ENCODE data around the gene LAMA1. TPM values are rescaled to one million over a fixed set of nuclear protein-coding genes. Genes with fewer than 3 reads are reported as not detected.

The LAMA1 gene
- total and polyA plus RNA-seq, 2 of the 8 experiments (the other 6 are each of a cell fraction or from before 2014, with no cell fraction given) = 30.4 to 48.7 TPM

DNA sequence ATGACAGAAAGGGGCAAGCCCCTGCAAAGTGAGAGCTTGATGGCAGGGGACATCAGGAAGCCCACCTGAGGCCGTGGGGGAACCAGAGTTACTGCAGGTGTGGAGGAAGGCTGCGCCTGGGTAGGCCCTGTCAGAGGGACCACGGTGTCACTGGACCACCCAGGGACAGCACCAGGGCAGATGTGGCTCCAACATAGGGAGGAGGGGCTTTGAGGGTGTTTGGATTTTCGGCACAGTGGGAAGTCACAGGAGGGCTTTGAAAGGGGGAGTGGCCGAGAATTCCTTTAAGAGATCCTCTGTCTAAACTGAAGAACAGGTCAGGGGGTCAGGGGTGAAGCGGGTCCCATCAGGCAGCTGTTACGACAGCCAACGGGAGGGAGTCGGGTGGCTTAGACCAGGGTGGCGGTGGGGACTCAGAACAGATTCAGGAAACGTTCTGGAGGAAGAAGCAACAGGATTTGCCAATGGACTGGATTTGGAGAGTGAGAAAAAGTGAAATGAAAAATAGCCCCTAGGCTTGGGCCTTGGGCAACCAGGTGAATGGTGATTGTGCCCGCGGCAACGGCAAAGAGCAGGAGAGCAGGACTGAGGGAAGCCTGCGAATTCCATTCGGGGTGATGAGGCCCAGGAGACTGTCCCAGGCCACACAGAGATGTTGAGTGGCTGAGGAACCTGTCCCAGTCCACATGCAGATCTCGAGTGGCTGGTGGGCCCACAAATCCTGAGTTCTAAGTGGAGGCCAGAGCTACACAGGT lies 166.1 kb downstream of the LAMA1 start:
- no peak overlapping the region for H3K14ac ChIP-seq (ENCODE audit: insufficient read length)
- H3K4ac ChIP-seq (replicated peaks; ENCODE audit: insufficient read length, low read depth, low read length) = no peak overlapping the region
- peaks cover 11 to 38% (median 19%) of the 10 kb centered on the region in 4 experiments for H3K36me3 ChIP-seq (ENCODE audit: control insufficient read depth in 2 of 4, insufficient read depth in 4 of 4, low read length in 3 of 4)
- DNase-seq (ENCODE audit: low read depth in 1 of 2, low spot score in 2 of 2) (no peak), FAIRE-seq (no peak)
- no peak overlapping the region for H2BK12ac ChIP-seq (ENCODE audit: low read depth, low read length)
- 78% methylated on average over 12 of the region's 17 CpGs; no CpG with 5 or more reads in 1 of the 2 experiments for WGBS, 2 experiments (ENCODE audit: extremely low coverage in 1 of 2, insufficient coverage in 1 of 2, insufficient read length in 1 of 2, insufficient replicate concordance in 2 of 2, low coverage in 1 of 2, low lambda C conversion rate in 2 of 2, missing lambda C conversion rate in 1 of 2)
- no peak overlapping the region for H3K56ac ChIP-seq (replicated peaks; ENCODE audit: insufficient read length, low read depth, low read length)
- H3K23ac ChIP-seq (ENCODE audit: insufficient read length) = no peak overlapping the region
- no peak overlapping the region for H3K9ac ChIP-seq (replicated peaks in 1 of 4; ENCODE audit: extremely low read depth in 1 of 4, low read depth in 3 of 4, low read length in 3 of 4)
- no peak overlapping the region for H3K27ac ChIP-seq (ENCODE audit: low read depth, low read length)
- no peak overlapping the region for H4K91ac ChIP-seq (replicated peaks; ENCODE audit: insufficient read length, low read length)
- H2BK20ac ChIP-seq (ENCODE audit: low read length) = no peak overlapping the region
- no peak overlapping the region for H2AFZ ChIP-seq (ENCODE audit: low read length)
- H4K8ac ChIP-seq (ENCODE audit: extremely low read depth, insufficient read depth, low read length) = no peak overlapping the region
- no peak overlapping the region for H2AK5ac ChIP-seq (ENCODE audit: low read depth, low read length)
- H3K79me1 ChIP-seq (ENCODE audit: low read depth, low read length) = no peaks in the 10 kb centered on the region
- no peak overlapping the region for H2BK120ac ChIP-seq (replicated peaks; ENCODE audit: low read depth, low read length)
- POLR2A ChIA-PET (ENCODE audit: partially characterized antibody) = interaction anchor here (1.0 kb wide), 1 partner anchor 1715 kb away, joined by 3 read pairs; no protein-coding TSS in a partner anchor
- no peak overlapping the region for H3K4me2 ChIP-seq (ENCODE audit: insufficient read depth in 1 of 2, low read depth in 2 of 2, low read length in 2 of 2)
- H3K4me1 ChIP-seq (replicated peaks in 1 of 4; ENCODE audit: control insufficient read depth in 3 of 4, insufficient read depth in 4 of 4, low read length in 3 of 4) = no peaks in the 10 kb centered on the region
- H3K4me3 ChIP-seq (ENCODE audit: extremely low read depth in 1 of 4, insufficient read depth in 2 of 4, low read depth in 3 of 4, low read length in 4 of 4) = no peak overlapping the region
- H2BK5ac ChIP-seq (ENCODE audit: low read depth, low read length) = peak overlapping the region; percentile 21; the same call in 1 of the 2 replicates
- H3K18ac ChIP-seq (ENCODE audit: extremely low read depth, low read length) = no peak overlapping the region
- no peaks in the 10 kb centered on the region for H3K9me3 ChIP-seq (ENCODE audit: insufficient read depth in 2 of 2, low read depth in 1 of 2, low read length in 1 of 2)
- H3K79me2 ChIP-seq (ENCODE audit: control insufficient read depth in 1 of 2, insufficient read depth in 2 of 2, low read length in 2 of 2) = no peaks in the 10 kb centered on the region
- no peaks in the 10 kb centered on the region for H4K20me1 ChIP-seq (replicated peaks in 1 of 2; ENCODE audit: control insufficient read depth in 1 of 2, insufficient read depth in 2 of 2, low read length in 2 of 2)
- no peak overlapping the region for H4K5ac ChIP-seq (ENCODE audit: insufficient read length, low read depth, low read length)
- CTCF ChIA-PET (ENCODE audit: partially characterized antibody) = interaction anchor here (0.7 to 1.3 kb wide), 3 partner anchors 17 to 32 kb away, joined by 3 to 4 read pairs (median 3); no protein-coding TSS in a partner anchor
- H3K27me3 ChIP-seq (replicated peaks in 1 of 4; ENCODE audit: control insufficient read depth in 3 of 4, extremely low read depth in 1 of 4, insufficient read depth in 3 of 4, low read length in 3 of 4) = no peaks in the 10 kb centered on the region
- no peak overlapping the region for H2BK15ac ChIP-seq (ENCODE audit: low read length)
- H3K23me2 ChIP-seq (ENCODE audit: low read depth, low read length) = 0 out of 2 replicates have a peak, but pooled peaks cover 1% of the 10 kb centered on the region
- TF ChIP-seq BRCA1 (IDR thresholded peaks at IDR 0.05; ENCODE audit: low read depth, low read length) (no peak), YY1 (IDR thresholded peaks at IDR 0.05; ENCODE audit: low read depth, low read length) (no peak), EZH2 (IDR thresholded peaks at IDR 0.05; ENCODE audit: low read depth, low read length, severe bottlenecking) (no peak), ZNF274 (IDR thresholded peaks at IDR 0.05; ENCODE audit: borderline replicate concordance, extremely low read depth, low read length) (no peak), HDAC6 (IDR thresholded peaks at IDR 0.05; ENCODE audit: low read depth, low read length) (no peak), SP2 (IDR thresholded peaks at IDR 0.05; ENCODE audit: low read length) (no peak), RAD21 (IDR thresholded peaks at IDR 0.05 in 1 of 2, conservative IDR thresholded peaks at IDR 0.05 in 1 of 2; ENCODE audit: low read depth in 2 of 2, low read length in 2 of 2) (no peak)

All from H1 (cell line).